Measurements from ENCODE around the gene MCRIP1. TPM values are rescaled to one million over a fixed set of nuclear protein-coding genes. Genes with fewer than 3 reads are reported as not detected.

MCRIP1 gene
- total and polyA plus RNA-seq, 2 of the 13 experiments (the other 11 are each of a cell fraction or from before 2014, with no cell fraction given): 79.7 to 84.9 TPM

GRCh38 chr17:81860756-81861568 is 27.9 kb upstream of the MCRIP1 start (continued):
- TF ChIP-seq ATAD3A (CRISPR knock-in tag; IDR thresholded peaks at IDR 0.05) (no peak), CBX5 (CRISPR knock-in tag; IDR thresholded peaks at IDR 0.05; ENCODE audit: borderline replicate concordance) (peak; percentile 86; the same call in 1 of the 2 replicates), NR2C2 (CRISPR knock-in tag; IDR thresholded peaks at IDR 0.05; ENCODE audit: borderline replicate concordance) (peak; percentile 92), NFYB (CRISPR knock-in tag; IDR thresholded peaks at IDR 0.05) (peak; percentile 95), MXD3 (CRISPR knock-in tag; IDR thresholded peaks at IDR 0.05) (peak; percentile 94), XBP1 (CRISPR knock-in tag; IDR thresholded peaks at IDR 0.05) (peak; percentile 99), HMG20B (CRISPR knock-in tag; conservative IDR thresholded peaks at IDR 0.05) (no peak; the same call in 1 of the 2 replicates), SAFB2 (CRISPR knock-in tag; IDR thresholded peaks at IDR 0.05; ENCODE audit: borderline replicate concordance, low read depth) (0 out of 2 replicates have a peak, but pooled peaks have one; percentile 6), SNAI1 (CRISPR knock-in tag; IDR thresholded peaks at IDR 0.05; ENCODE audit: borderline replicate concordance) (peak; percentile 82; the same call in 1 of the 2 replicates), CBX1 (IDR thresholded peaks at IDR 0.05; ENCODE audit: low read depth) (no peak), ZNF160 (CRISPR knock-in tag; IDR thresholded peaks at IDR 0.05) (no peak; the same call in none of the 2 replicates)
- TF ChIP-seq, protein P1, sequence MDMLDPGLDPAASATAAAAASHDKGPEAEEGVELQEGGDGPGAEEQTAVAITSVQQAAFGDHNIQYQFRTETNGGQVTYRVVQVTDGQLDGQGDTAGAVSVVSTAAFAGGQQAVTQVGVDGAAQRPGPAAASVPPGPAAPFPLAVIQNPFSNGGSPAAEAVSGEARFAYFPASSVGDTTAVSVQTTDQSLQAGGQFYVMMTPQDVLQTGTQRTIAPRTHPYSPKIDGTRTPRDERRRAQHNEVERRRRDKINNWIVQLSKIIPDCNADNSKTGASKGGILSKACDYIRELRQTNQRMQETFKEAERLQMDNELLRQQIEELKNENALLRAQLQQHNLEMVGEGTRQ (IDR thresholded peaks at IDR 0.05; ENCODE audit: low read depth, low read length): no peak
- TF ChIP-seq, protein P1 (CRISPR knock-in tag; IDR thresholded peaks at IDR 0.05; ENCODE audit: borderline replicate concordance): peak; percentile 39; the same call in 1 of the 2 replicates
- TF ChIP-seq, protein P2, sequence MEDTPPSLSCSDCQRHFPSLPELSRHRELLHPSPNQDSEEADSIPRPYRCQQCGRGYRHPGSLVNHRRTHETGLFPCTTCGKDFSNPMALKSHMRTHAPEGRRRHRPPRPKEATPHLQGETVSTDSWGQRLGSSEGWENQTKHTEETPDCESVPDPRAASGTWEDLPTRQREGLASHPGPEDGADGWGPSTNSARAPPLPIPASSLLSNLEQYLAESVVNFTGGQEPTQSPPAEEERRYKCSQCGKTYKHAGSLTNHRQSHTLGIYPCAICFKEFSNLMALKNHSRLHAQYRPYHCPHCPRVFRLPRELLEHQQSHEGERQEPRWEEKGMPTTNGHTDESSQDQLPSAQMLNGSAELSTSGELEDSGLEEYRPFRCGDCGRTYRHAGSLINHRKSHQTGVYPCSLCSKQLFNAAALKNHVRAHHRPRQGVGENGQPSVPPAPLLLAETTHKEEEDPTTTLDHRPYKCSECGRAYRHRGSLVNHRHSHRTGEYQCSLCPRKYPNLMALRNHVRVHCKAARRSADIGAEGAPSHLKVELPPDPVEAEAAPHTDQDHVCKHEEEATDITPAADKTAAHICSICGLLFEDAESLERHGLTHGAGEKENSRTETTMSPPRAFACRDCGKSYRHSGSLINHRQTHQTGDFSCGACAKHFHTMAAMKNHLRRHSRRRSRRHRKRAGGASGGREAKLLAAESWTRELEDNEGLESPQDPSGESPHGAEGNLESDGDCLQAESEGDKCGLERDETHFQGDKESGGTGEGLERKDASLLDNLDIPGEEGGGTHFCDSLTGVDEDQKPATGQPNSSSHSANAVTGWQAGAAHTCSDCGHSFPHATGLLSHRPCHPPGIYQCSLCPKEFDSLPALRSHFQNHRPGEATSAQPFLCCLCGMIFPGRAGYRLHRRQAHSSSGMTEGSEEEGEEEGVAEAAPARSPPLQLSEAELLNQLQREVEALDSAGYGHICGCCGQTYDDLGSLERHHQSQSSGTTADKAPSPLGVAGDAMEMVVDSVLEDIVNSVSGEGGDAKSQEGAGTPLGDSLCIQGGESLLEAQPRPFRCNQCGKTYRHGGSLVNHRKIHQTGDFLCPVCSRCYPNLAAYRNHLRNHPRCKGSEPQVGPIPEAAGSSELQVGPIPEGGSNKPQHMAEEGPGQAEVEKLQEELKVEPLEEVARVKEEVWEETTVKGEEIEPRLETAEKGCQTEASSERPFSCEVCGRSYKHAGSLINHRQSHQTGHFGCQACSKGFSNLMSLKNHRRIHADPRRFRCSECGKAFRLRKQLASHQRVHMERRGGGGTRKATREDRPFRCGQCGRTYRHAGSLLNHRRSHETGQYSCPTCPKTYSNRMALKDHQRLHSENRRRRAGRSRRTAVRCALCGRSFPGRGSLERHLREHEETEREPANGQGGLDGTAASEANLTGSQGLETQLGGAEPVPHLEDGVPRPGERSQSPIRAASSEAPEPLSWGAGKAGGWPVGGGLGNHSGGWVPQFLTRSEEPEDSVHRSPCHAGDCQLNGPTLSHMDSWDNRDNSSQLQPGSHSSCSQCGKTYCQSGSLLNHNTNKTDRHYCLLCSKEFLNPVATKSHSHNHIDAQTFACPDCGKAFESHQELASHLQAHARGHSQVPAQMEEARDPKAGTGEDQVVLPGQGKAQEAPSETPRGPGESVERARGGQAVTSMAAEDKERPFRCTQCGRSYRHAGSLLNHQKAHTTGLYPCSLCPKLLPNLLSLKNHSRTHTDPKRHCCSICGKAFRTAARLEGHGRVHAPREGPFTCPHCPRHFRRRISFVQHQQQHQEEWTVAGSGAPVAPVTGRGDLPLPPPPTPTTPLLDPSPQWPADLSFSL (CRISPR knock-in tag; IDR thresholded peaks at IDR 0.05): no peak
- TF ChIP-seq, protein P3, sequence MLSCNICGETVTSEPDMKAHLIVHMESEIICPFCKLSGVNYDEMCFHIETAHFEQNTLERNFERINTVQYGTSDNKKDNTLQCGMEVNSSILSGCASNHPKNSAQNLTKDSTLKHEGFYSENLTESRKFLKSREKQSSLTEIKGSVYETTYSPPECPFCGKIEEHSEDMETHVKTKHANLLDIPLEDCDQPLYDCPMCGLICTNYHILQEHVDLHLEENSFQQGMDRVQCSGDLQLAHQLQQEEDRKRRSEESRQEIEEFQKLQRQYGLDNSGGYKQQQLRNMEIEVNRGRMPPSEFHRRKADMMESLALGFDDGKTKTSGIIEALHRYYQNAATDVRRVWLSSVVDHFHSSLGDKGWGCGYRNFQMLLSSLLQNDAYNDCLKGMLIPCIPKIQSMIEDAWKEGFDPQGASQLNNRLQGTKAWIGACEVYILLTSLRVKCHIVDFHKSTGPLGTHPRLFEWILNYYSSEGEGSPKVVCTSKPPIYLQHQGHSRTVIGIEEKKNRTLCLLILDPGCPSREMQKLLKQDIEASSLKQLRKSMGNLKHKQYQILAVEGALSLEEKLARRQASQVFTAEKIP (CRISPR knock-in tag; IDR thresholded peaks at IDR 0.05; ENCODE audit: borderline replicate concordance): no peak
- TF ChIP-seq, protein P4, sequence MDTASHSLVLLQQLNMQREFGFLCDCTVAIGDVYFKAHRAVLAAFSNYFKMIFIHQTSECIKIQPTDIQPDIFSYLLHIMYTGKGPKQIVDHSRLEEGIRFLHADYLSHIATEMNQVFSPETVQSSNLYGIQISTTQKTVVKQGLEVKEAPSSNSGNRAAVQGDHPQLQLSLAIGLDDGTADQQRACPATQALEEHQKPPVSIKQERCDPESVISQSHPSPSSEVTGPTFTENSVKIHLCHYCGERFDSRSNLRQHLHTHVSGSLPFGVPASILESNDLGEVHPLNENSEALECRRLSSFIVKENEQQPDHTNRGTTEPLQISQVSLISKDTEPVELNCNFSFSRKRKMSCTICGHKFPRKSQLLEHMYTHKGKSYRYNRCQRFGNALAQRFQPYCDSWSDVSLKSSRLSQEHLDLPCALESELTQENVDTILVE (CRISPR knock-in tag; IDR thresholded peaks at IDR 0.05): peak; percentile 98
